ENCODE data around the gene SLC22A7. TPM values are rescaled to one million over a fixed set of nuclear protein-coding genes. Genes with fewer than 3 reads are reported as not detected.
A peak's percentile ranks its signal among the peaks of the same experiment; 100 is the strongest.

The SLC22A7 gene
- total and polyA plus RNA-seq, 2 donors from 2014 or later = 2.0 to 34.8 TPM

DNA sequence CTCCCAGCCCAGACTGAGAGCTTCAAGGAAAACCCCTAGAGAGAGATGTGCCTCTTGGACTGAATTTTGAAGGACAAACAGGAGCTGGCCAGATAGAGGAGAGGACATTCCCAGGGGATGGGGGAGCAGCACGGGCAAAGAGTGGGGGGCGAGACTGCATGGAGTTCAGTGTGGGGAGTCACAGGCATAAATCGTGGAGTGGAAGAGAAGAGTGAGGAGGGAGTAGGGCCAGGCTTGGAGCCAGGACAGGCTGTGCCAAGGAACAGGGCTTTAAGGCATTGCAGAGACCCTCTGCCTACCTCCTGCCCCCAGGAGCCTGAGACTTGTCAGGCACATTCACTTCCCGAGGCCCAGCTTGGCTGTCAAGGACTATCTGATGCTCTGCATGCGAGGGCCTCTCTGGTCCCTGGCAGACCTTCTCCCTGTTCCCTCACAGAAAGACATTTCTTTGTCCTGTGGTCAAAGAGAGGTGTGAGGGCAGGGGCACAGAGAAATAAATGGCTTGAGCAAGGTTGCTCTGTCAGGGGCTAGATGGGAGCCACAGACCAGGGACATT lies 5.2 kb upstream of the SLC22A7 start:
- Histone ChIP-seq H3K9me3 (ENCODE audit: control insufficient read depth in 2 of 3, insufficient read depth in 1 of 3, low read length in 3 of 3) (no peaks in the 10 kb centered on the region), H3K36me3 (ENCODE audit: control insufficient read depth in 2 of 3, insufficient read depth in 3 of 3, low read length in 3 of 3) (no peaks in the 10 kb centered on the region), H3K4me1 (ENCODE audit: control insufficient read depth in 2 of 3, insufficient read depth in 2 of 3, low read depth in 1 of 3, low read length in 3 of 3) (peaks cover 0 to 5% (median 3%) of the 10 kb centered on the region in 3 donors), H3K27me3 (ENCODE audit: control insufficient read depth, insufficient read depth, low read length) (no peaks in the 10 kb centered on the region), H3K9ac (ENCODE audit: low read length in 3 of 3) (no peak overlapping the region), H3K27ac (ENCODE audit: low read depth in 2 of 2, low read length in 2 of 2) (no peak overlapping the region), H3K4me3 (ENCODE audit: low read length in 3 of 3) (no peak overlapping the region)
- FAIRE-seq = no peak
- intact Hi-C loops (cut with DNase I) = no loop called here
- TF ChIP-seq, protein P1, sequence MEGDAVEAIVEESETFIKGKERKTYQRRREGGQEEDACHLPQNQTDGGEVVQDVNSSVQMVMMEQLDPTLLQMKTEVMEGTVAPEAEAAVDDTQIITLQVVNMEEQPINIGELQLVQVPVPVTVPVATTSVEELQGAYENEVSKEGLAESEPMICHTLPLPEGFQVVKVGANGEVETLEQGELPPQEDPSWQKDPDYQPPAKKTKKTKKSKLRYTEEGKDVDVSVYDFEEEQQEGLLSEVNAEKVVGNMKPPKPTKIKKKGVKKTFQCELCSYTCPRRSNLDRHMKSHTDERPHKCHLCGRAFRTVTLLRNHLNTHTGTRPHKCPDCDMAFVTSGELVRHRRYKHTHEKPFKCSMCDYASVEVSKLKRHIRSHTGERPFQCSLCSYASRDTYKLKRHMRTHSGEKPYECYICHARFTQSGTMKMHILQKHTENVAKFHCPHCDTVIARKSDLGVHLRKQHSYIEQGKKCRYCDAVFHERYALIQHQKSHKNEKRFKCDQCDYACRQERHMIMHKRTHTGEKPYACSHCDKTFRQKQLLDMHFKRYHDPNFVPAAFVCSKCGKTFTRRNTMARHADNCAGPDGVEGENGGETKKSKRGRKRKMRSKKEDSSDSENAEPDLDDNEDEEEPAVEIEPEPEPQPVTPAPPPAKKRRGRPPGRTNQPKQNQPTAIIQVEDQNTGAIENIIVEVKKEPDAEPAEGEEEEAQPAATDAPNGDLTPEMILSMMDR (IDR thresholded peaks at IDR 0.05; ENCODE audit: borderline replicate concordance, extremely low read depth, insufficient read depth) = no peak
- DNase-seq = peak in 1 of 5 donors; percentile 29

DNA sequence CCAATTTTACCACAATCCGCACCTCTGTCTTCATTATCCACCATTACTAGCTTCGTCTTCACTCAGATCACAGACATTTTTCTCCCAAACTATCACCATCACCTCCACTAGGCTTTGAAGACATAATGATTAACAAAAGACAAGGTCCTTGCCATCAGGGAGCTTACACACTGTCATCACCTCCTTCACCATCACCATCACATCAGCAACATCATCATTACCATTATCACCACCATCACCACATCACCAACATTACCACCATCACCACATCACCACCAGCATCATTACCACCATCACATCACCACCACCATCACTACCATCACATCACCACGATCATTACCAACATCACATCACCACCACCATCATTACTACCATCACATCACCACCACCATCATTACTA lies 4.4 kb upstream of the SLC22A7 start:
- no peak overlapping the region for H3K27ac ChIP-seq (ENCODE audit: low read depth in 2 of 2, low read length in 2 of 2)
- H3K4me3 ChIP-seq (ENCODE audit: low read length in 3 of 3) = no peak overlapping the region
- TF ChIP-seq, protein P1 (IDR thresholded peaks at IDR 0.05; ENCODE audit: borderline replicate concordance, extremely low read depth, insufficient read depth) = no peak
- peaks cover 0 to 5% (median 3%) of the 10 kb centered on the region in 3 donors for H3K4me1 ChIP-seq (ENCODE audit: control insufficient read depth in 2 of 3, insufficient read depth in 2 of 3, low read depth in 1 of 3, low read length in 3 of 3)
- no peaks in the 10 kb centered on the region for H3K9me3 ChIP-seq (ENCODE audit: control insufficient read depth in 2 of 3, insufficient read depth in 1 of 3, low read length in 3 of 3)
- no peaks in the 10 kb centered on the region for H3K36me3 ChIP-seq (ENCODE audit: control insufficient read depth in 2 of 3, insufficient read depth in 3 of 3, low read length in 3 of 3)
- DNase-seq (peak in 1 of 5 donors; percentile 0), FAIRE-seq (no peak)
- intact Hi-C loops (cut with DNase I) = no loop called here
- no peaks in the 10 kb centered on the region for H3K27me3 ChIP-seq (ENCODE audit: control insufficient read depth, insufficient read depth, low read length)
- H3K9ac ChIP-seq (ENCODE audit: low read length in 3 of 3) = no peak overlapping the region

DNA sequence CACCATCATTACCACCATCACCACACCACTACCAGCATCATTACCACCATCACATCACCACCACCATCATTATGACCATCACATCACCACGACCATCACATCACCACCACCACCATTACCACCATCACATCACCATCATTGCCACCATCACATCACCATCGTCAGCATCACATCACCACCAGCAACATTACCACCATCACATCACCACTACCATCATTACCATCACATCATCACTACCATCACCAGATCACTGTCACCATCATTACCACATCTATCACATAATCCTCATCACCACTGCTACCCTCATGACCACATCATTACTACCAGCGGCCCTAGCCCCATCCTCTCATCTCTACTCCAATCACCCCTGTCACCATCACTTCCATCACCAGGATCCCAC lies 3.5 kb upstream of the SLC22A7 start:
- Histone ChIP-seq H3K27me3 (ENCODE audit: control insufficient read depth, insufficient read depth, low read length) (no peaks in the 10 kb centered on the region), H3K9ac (ENCODE audit: low read length in 3 of 3) (no peak overlapping the region), H3K4me3 (ENCODE audit: low read length in 3 of 3) (no peak overlapping the region), H3K27ac (ENCODE audit: low read depth in 2 of 2, low read length in 2 of 2) (no peak overlapping the region), H3K9me3 (ENCODE audit: control insufficient read depth in 2 of 3, insufficient read depth in 1 of 3, low read length in 3 of 3) (no peaks in the 10 kb centered on the region), H3K4me1 (ENCODE audit: control insufficient read depth in 2 of 3, insufficient read depth in 2 of 3, low read depth in 1 of 3, low read length in 3 of 3) (peaks cover 0 to 5% (median 3%) of the 10 kb centered on the region in 3 donors), H3K36me3 (ENCODE audit: control insufficient read depth in 2 of 3, insufficient read depth in 3 of 3, low read length in 3 of 3) (no peaks in the 10 kb centered on the region)
- FAIRE-seq (no peak), DNase-seq (no peak)
- TF ChIP-seq, protein P1 (IDR thresholded peaks at IDR 0.05; ENCODE audit: borderline replicate concordance, extremely low read depth, insufficient read depth) = no peak
- intact Hi-C loops (cut with DNase I) = no loop called here

DNA sequence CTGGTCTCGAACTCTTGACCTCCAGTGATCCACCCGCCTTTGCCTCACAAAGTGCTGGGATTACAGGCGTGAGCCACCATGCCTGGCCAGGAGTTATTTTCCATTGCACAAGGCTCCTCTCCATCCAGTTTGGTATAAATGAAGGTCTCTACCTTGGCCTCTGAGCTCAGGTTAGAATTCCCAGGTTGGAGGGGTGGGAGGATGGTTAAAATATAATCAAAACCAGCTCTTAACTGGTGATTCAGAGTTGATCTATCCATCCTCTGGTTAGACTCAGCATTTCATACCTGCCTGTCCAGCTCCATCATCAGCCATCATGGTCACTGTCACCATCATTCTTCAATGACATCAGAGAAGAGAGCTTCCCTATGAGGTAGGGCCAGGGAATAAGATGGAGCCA lies 2.6 kb upstream of the SLC22A7 start:
- no peaks in the 10 kb centered on the region for H3K27me3 ChIP-seq (ENCODE audit: control insufficient read depth, insufficient read depth, low read length)
- intact Hi-C loops (cut with DNase I) = no loop called here
- no peaks in the 10 kb centered on the region for H3K36me3 ChIP-seq (ENCODE audit: control insufficient read depth in 2 of 3, insufficient read depth in 3 of 3, low read length in 3 of 3)
- H3K4me3 ChIP-seq (ENCODE audit: low read length in 3 of 3) = no peak overlapping the region
- no peak for FAIRE-seq
- no peaks in the 10 kb centered on the region for H3K9me3 ChIP-seq (ENCODE audit: control insufficient read depth in 2 of 3, insufficient read depth in 1 of 3, low read length in 3 of 3)
- TF ChIP-seq, protein P1 (IDR thresholded peaks at IDR 0.05; ENCODE audit: borderline replicate concordance, extremely low read depth, insufficient read depth) = no peak
- H3K9ac ChIP-seq (ENCODE audit: low read length in 3 of 3) = no peak overlapping the region
- peaks cover 0 to 5% (median 3%) of the 10 kb centered on the region in 3 donors for H3K4me1 ChIP-seq (ENCODE audit: control insufficient read depth in 2 of 3, insufficient read depth in 2 of 3, low read depth in 1 of 3, low read length in 3 of 3)
- no peak for DNase-seq
- H3K27ac ChIP-seq (ENCODE audit: low read depth in 2 of 2, low read length in 2 of 2) = no peak overlapping the region
